ENCODE data around the gene UQCC5. TPM values are rescaled to one million over a fixed set of nuclear protein-coding genes. Genes with fewer than 3 reads are reported as not detected.

UQCC5 gene
- total RNA-seq, 1 donor from 2014 or later: 27.2 TPM

DNA sequence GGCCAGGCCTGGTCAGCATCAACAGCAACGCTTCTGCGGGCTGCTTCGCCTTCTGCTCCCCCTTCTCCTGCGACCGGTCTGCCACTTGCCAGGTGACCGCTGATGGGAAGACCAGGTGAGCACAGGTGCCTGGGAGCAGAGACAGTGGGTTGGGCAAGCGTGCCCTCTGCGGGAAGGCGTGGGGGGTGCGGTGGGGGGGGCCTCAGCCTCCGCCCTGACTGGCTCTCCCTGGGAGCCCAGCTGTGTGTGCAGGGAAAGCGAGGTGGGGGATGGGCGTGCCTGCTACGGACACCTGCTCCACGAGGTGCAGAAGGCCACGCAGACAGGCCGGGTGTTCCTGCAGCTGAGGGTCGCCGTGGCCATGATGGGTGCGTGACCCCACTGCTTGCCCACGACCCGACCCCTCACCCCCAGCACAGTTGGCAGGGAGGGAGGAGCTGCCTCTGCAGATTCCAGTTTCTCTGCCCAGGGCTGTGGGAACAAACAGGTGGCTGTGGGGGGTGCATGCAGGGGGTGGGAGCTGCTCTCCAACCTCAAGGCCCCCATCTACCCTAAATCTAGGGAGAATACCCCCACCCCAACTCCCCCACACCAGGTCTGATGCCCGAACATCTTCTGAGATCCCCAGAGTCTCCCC is 32.5 kb upstream of the UQCC5 start:
- DNase-seq (ENCODE audit: low spot score): no peak

DNA sequence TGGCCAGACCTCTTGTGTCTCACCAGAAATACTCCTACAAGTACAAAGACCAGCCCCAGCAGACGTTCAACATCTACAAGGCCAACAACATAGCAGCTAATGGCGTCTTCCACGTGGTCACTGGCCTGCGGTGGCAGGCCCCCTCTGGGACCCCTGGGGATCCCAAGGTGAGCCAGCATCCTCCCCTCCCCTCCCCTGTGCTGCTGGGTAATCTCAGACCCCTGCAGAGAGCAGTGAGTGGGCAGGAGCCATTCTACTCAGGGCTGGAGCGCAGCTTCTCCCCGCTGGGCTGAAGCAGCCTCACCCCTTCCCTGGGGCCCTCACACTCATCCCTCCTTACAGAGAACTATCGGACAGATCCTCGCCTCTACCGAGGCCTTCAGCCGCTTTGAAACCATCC is 31.4 kb upstream of the UQCC5 start:
- DNase-seq (ENCODE audit: low spot score): no peak

DNA sequence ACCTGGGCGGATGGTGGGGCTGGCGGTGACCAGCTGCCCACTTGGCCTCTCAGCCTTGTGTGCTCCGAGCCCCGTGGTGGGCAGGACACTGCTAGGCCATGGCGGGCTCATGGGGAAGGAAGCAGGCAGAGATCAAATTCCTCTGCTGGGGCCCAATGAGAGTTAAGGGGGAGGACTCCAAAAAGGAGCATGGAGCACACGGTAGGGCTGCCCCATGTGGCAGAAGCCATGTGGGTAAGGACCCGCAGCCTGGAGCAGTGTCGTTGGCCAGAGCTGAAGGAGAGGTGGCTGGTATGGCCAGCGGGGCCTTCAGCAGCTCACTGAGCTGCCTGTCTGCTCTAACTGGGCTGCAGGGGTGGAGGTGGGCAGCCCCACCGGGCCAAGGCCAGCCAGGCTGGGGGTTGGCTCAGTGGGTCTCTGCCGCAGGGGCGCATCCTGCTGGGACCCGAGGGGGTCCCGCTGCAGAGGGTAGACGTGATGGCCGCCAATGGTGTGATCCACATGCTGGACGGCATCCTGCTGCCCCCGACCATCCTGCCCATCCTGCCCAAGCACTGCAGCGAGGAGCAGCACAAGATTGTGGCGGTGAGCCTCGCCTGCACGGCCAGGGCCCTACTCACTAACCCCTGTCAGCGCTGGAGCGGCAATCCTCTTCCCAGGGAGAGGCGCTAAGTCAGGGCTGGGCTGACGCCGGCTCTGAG is 30.0 kb upstream of the UQCC5 start:
- no peak for DNase-seq (ENCODE audit: low spot score)

DNA sequence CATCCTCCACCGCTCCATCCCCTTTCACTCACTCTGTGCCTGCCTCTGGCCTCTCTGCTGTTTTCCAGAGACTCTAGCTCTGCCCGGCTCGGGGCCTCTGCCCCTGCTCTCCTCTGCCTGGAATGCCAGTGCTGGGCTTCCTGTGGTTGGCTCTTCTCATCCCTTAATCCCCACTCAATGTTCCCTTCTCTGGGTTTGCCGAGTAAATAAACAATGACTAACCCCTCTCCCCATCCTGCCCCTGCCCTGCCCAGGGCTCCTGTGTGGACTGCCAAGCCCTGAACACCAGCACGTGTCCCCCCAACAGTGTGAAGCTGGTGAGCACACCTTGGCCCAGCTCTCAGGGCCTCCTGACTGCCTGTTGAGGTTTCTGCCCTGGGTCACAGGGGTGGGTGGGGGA is 29.0 kb upstream of the UQCC5 start:
- DNase-seq (ENCODE audit: low spot score): no peak

DNA sequence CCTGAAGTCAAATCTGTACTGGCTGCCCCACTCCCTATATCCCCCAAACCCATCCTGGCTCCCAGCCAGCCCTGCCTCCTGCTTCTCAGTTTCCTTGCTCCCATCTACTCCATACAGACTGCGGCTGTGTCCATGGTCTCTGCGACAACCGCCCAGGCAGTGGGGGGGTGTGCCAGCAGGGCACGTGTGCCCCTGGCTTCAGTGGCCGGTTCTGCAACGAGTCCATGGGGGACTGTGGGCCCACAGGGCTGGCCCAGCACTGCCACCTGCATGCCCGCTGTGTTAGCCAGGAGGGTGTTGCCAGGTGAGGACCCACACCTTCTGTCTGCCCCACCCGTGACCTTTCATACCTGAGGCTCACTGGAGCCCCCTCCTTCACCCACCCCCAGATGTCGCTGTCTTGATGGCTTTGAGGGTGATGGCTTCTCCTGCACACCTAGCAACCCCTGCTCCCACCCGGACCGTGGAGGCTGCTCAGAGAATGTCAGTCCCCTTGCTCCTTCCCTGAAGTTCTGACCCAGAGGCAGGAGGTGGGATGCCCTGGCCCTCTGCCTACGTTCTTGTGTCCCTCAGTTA is 26.6 kb upstream of the UQCC5 start:
- no peak for DNase-seq (ENCODE audit: low spot score)

DNA sequence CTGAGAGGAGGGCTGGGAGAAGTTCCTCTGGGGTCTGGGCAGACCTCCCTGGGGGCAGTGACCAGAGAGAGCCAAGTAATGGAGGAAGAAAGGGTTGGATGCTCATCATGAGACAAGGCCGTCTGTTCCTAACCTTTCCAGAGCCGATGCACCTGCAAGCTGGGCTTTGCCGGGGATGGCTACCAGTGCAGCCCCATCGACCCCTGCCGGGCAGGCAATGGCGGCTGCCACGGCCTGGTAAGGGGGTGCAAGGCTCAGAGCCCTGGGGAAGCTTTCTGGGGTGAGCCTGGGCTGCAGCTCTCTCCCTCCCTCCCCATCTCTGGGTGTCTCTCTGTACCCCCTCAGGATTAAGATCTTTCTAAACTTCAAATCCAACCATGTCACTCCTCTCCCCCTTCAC is 24.9 kb upstream of the UQCC5 start:
- no peak for DNase-seq (ENCODE audit: low spot score)

DNA sequence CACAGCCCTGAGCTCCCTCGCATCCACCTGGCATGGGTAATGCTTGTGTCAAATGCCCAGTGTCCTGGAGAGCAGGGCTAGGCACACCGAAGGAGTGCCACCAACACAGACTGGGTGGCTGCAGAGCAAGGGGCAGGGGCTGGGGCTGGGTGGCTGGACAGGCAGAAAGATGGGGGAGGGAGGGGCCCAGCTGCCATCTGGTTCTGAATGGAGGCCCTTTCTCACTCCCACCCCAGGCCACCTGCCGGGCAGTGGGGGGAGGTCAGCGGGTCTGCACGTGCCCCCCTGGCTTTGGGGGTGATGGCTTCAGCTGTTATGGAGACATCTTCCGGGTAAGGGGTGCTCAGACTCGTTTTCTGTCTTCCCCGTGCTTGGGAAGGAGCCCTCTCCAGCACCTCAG is 24.3 kb upstream of the UQCC5 start:
- DNase-seq (ENCODE audit: low spot score): no peak

DNA sequence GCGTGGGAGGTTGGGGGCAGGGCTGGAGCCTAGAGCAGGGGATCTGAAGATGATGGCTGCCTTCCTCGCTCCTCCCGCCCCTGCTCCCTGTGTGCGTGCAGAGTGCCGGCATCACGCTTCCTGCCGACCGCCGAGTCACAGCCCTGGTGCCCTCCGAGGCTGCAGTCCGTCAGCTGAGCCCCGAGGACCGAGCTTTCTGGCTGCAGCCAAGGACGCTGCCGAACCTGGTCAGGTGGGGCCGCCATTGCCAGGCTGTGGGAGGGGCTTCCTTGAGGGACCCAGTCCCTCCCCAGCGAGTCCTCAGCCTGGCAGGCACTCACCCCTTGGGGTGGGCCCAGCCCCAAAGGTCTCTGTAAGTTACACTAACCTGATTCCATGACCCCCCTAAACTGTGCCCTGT is 23.7 kb upstream of the UQCC5 start:
- no peak for DNase-seq (ENCODE audit: low spot score)

DNA sequence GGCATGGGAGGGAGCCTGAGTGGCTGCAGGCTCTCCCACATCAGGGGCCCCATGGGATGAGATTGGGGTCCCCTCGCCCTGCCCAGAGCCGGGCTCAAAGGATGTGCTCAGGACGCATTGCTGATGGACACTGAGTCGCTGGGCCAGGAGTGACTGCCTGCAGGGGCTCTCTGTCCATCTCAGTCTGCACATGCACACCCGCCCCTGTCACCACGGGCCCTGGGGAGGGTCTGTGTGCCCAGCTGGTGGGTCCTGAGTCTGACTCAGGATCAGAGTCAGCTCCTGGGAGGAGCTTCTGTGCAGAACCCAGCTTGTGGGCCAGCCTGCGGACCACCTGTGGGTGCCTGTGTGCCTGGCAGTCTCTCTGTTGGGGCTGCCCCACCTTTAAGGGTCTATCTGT is 23.1 kb upstream of the UQCC5 start:
- DNase-seq (ENCODE audit: low spot score): no peak

DNA sequence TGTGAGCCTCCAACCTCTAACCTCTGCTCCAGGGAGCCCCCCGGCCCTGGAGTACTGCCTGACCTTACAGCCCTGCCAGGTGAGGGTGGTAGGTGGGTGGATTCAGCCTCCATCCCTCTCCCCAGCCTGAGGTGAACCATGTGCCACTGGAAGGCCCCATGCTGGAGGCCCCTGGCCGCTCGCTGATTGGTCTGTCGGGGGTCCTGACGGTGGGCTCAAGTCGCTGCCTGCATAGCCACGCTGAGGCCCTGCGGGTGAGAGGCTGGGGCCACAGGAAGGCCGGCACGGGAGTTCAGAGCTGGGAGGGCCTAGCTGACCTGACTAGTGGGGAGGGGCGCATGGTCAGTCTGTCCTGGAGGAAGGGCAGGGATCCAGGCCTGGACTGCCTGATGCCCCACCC is 21.8 kb upstream of the UQCC5 start:
- no peak for DNase-seq (ENCODE audit: low spot score)

DNA sequence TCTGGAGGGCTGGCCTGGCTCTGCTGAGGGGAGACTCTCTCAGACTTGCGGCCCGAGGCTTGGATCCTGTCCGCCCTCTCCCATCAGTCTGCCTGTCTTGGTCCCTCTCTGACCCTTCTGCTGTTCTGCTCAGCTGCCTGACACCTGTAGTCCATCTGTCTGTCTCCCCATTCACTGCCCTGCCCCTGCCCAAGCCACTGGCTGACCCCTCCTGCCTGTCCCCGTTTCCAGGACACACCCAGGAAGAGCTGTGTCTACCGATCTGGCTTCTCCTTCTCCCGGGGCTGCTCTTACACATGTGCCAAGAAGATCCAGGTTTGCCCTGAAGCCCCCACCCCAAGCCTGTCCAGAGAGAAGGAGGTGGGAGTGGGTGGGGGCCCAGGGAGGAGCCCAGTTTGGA is 21.2 kb upstream of the UQCC5 start:
- no peak for DNase-seq (ENCODE audit: low spot score)

DNA sequence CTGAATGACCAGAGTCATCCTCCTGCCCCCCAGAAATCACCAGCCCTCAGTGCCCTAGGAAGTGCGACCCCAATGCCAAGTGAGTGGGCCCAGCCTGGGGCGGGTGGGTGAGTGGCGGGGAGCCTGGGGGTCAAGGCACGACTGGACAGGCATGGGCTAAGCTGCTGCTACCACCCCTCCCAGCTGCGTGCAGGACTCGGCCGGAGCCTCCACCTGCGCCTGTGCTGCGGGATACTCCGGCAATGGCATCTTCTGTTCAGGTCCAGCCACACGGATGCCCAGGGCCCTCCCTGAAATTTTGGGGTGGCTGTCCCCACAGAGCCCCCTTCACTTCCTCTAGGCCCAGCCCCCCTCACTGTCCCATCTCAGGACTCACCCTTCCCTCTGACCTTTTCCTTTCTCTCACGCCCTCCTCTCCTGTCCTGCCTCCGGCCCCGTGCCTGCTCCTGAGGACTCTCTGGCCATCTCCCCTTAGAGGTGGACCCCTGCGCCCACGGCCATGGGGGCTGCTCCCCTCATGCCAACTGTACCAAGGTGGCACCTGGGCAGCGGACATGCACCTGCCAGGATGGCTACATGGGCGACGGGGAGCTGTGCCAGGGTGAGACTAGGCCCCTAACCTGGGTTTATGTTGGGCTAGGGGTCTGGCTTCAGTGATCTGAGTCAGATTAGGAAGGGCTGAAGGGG is 19.8 kb upstream of the UQCC5 start:
- no peak for DNase-seq (ENCODE audit: low spot score)

DNA sequence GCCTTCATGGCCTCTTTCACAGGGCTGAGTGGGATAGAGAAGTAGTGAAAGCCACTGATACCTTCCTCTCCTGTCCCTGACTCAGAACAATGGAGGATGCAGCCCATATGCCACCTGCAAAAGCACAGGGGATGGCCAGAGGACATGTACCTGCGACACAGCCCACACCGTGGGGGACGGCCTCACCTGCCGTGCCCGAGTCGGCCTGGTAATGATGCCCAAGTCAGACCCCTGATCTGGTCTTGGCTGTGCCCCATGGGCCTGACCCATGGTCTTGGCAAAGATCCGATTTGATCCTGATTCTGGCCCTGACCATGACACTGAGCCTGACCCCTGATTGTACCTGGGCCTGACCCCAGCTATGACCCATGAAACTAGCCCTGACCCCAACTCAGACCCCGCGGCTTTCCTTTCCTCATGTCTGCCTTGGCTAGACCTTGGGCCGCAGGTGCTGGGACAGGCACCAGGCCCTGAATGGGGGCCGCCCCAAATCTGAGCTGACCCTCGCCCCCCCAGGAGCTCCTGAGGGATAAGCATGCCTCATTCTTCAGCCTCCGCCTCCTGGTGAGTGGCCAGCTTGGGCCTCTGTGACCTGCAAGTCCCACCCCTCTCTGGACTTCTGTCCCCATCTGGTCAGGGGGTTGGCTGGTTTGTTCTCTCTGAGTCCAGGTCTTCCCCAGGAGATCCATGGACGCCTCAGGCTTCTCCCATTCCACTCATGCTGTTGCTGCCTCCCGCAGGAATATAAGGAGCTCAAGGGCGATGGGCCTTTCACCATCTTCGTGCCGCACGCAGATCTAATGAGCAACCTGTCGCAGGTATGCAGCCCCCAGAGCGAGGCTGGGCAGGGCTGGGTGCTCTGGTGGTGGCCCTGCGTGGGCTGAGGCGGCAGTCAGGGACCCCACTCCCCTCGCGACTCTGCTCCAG is 18.3 kb upstream of the UQCC5 start:
- DNase-seq (ENCODE audit: low spot score): no peak

DNA sequence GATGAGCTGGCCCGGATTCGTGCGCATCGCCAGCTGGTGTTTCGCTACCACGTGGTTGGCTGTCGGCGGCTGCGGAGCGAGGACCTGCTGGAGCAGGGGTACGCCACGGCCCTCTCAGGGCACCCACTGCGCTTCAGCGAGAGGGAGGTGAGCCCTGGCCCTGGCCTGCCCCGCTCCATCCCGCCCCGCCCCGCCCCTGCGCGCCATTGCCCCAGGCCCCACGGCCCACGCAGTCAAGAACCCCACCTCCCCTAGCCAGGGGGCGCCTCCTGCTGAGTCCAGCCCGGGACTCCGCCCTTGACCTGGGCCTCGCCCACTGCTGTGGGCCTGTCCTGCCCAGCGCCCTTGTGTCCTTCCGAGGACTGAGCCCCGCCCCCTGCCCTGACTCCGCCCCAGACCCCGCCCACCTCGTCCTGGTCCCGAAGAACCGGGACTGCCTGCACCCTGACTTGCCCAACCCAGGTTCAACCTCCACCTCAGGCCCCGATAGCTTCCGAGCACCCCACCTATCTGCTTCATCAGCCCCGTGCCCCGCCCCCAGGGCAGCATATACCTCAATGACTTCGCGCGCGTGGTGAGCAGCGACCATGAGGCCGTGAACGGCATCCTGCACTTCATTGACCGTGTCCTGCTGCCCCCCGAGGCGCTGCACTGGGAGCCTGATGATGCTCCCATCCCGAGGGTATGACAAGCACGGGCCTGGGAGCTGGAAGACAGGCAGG is 17.5 kb upstream of the UQCC5 start:
- no peak for DNase-seq (ENCODE audit: low spot score)

DNA sequence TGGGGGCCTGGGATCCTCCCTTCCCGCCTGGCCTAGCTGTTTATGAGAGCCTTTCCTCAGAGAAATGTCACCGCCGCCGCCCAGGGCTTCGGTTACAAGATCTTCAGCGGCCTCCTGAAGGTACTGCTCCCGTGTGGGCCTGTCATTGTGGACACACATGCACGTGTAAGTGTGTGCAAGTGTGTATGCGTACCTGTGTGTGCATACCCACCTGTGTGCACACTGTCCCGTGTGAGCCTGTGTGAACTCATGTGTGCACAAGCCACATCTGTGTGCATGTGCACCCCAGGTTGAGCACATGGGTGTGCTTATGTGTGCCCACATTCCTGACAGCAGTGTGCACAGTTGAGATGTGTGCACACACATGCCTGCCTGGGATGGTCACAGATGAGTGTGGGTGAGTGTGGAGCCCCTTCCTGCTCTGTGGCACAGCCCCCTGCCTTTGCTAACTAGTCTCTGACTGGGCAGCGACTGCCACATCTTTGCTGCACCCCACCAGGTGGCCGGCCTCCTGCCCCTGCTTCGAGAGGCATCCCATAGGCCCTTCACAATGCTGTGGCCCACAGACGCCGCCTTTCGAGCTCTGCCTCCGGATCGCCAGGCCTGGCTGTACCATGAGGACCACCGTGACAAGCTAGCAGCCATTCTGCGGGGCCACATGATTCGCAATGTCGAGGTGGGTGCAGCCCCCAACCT is 16.8 kb upstream of the UQCC5 start:
- no peak for DNase-seq (ENCODE audit: low spot score)

DNA sequence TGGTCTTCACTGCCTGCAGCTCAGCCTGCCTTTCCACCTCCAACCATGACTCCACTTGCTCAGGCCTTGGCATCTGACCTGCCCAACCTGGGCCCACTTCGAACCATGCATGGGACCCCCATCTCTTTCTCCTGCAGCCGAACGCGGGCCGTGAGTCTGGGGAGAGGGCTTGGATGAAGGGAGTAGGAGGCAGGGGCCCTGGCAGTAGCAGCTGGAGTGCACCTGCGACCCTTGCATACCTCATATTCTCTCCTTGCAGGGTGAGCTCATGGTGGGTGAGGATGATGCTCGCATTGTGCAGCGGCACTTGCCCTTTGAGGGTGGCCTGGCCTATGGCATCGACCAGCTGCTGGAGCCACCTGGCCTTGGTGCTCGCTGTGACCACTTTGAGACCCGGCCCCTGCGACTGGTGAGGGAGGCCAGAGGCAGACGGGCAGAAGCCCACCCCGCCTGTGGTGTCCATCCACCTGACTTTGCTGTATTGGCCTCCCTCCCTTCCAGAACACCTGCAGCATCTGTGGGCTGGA is 16.2 kb upstream of the UQCC5 start:
- no peak for DNase-seq (ENCODE audit: low spot score)

DNA sequence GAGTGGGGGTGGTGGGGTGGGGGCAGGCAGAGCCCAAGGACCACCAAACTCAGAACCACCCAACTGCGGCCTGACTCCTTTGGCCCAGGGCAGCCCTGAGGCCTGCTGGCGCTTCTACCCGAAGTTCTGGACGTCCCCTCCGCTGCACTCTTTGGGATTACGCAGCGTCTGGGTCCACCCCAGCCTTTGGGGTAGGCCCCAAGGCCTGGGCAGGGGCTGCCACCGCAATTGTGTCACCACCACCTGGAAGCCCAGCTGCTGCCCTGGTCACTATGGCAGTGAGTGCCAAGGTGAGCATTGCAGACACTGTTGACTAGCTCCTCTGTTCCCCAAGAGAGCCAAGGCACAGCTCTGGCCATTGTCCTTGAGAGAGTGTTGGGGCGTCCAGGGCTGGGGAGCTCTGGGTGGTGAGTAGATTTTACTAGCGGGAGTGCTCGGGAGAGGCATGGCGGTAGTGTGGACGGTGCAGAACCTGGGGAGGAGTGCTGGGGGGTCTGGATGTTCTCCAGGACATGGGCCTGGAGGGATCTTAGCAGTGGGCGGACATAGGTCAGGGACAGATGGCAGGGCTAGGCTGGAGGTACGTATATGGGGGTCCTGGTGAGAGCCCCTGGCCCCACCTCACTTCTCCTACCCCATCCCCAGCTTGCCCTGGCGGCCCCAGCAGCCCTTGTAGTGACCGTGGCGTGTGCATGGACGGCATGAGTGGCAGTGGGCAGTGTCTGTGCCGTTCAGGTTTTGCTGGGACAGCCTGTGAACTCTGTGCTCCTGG is 15.5 kb upstream of the UQCC5 start:
- DNase-seq (ENCODE audit: low spot score): no peak

DNA sequence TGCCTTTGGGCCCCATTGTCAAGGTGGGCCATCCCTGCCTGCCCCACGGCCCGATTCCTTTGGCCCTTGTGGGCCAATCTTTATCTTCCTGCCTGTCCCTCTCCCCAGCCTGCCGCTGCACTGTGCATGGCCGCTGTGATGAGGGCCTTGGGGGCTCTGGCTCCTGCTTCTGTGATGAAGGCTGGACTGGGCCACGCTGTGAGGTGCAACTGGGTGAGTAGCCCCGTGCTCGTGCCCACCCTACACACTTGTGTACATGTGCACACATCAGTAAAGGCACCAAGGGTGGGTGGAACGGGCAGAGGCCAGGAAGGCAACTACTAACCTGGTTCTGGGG is 14.9 kb upstream of the UQCC5 start:
- DNase-seq (ENCODE audit: low spot score): no peak

DNA sequence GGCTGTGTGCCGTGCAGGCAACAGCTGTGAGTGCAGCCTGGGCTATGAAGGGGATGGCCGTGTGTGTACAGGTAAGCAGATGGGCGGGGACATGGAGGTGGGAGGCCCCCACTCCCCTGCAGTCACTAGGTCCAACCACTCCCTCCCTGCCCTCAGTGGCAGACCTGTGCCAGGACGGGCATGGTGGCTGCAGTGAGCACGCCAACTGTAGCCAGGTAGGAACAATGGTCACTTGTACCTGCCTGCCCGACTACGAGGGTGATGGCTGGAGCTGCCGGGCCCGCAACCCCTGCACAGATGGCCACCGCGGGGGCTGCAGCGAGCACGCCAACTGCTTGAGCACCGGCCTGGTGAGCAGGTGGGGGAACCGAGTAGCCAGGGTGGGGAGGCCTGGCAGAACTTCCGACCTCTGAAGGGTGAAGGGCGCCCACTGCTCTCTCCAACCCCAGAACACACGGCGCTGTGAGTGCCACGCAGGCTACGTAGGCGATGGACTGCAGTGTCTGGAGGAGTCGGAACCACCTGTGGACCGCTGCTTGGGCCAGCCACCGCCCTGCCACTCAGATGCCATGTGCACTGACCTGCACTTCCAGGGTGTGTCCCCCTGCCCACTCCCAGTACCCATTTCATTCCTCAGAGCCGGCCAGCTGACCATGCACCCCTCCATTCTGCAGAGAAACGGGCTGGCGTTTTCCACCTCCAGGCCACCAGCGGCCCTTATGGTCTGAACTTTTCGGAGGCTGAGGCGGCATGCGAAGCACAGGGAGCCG is 14.3 kb upstream of the UQCC5 start:
- no peak for DNase-seq (ENCODE audit: low spot score)
